Measurements from ENCODE around the gene COL4A6. TPM values are rescaled to one million over a fixed set of nuclear protein-coding genes. Genes with fewer than 3 reads are reported as not detected.
A peak's percentile ranks its signal among the peaks of the same experiment; 100 is the strongest.

COL4A6 gene
- total RNA-seq, 4 donors from 2014 or later: 0.27 to 1.5 (median 1.1) TPM

GRCh38 chrX:108250654-108251579, 187.3 kb downstream of the COL4A6 start:
- WGBS, 2 donors: 76 to 78% methylated on average over 3 to 5 of the region's 5 CpGs
- H3K4me1 ChIP-seq: no peaks in the 10 kb centered on the region
- intact Hi-C loops (cut with DNase I): no loop called here
- no peak overlapping the region for H3K4me3 ChIP-seq (replicated peaks in 1 of 3)
- no peaks in the 10 kb centered on the region for H3K27me3 ChIP-seq
- DNase-seq: no peak
- H3K36me3 ChIP-seq: no peaks in the 10 kb centered on the region
- H3K27ac ChIP-seq: no peak overlapping the region
- H3K9me3 ChIP-seq: no peaks in the 10 kb centered on the region
- TF ChIP-seq CTCF (IDR thresholded peaks at IDR 0.05) (no peak), POLR2A (IDR thresholded peaks at IDR 0.05) (no peak)

- WGBS, 2 donors: 87 to 95% methylated on average over 3 of the region's 3 CpGs
- no peaks in the 10 kb centered on the region for H3K9me3 ChIP-seq
- no peak overlapping the region for H3K27ac ChIP-seq
- H3K27me3 ChIP-seq: no peaks in the 10 kb centered on the region
- TF ChIP-seq POLR2A (IDR thresholded peaks at IDR 0.05): no peak
- H3K36me3 ChIP-seq: no peaks in the 10 kb centered on the region
- no peak overlapping the region for H3K4me3 ChIP-seq (replicated peaks in 1 of 3)
- no peak for DNase-seq
- no peaks in the 10 kb centered on the region for H3K4me1 ChIP-seq
- intact Hi-C loops (cut with DNase I): no loop called here
These were observed 191.8 kb downstream of the COL4A6 start for GRCh38 chrX:108246304-108246954.

GRCh38 chrX:108245462-108245861, 192.8 kb downstream of the COL4A6 start:
- H3K4me3 ChIP-seq (replicated peaks in 1 of 3): no peak overlapping the region
- no peaks in the 10 kb centered on the region for H3K9me3 ChIP-seq
- intact Hi-C loops (cut with DNase I): no loop called here
- WGBS, 2 donors: 57 to 100% methylated on average over 2 to 4 of the region's 6 CpGs
- no peaks in the 10 kb centered on the region for H3K4me1 ChIP-seq
- no peaks in the 10 kb centered on the region for H3K36me3 ChIP-seq
- TF ChIP-seq CTCF (IDR thresholded peaks at IDR 0.05) (no peak), POLR2A (IDR thresholded peaks at IDR 0.05) (no peak)
- no peak for DNase-seq
- no peak overlapping the region for H3K27ac ChIP-seq
- H3K27me3 ChIP-seq: no peaks in the 10 kb centered on the region

GRCh38 chrX:108235986-108236385, 202.2 kb downstream of the COL4A6 start:
- peak; percentile 11 to 17 for DNase-seq
- no peak overlapping the region for H3K4me3 ChIP-seq (replicated peaks in 1 of 3)
- 45 to 66% methylated on average over 4 of the region's 4 CpGs for WGBS, 2 donors
- no peak for TF ChIP-seq POLR2A (IDR thresholded peaks at IDR 0.05)
- TF ChIP-seq CTCF (IDR thresholded peaks at IDR 0.05): no peak
- no peaks in the 10 kb centered on the region for H3K36me3 ChIP-seq
- intact Hi-C loops (cut with DNase I): no loop called here
- no peaks in the 10 kb centered on the region for H3K27me3 ChIP-seq
- H3K27ac ChIP-seq: no peak overlapping the region
- H3K4me1 ChIP-seq: no peaks in the 10 kb centered on the region
- no peaks in the 10 kb centered on the region for H3K9me3 ChIP-seq

- intact Hi-C loops (cut with DNase I): no loop called here
- no peaks in the 10 kb centered on the region for H3K36me3 ChIP-seq
- no peak for TF ChIP-seq POLR2A (IDR thresholded peaks at IDR 0.05)
- TF ChIP-seq CTCF (IDR thresholded peaks at IDR 0.05): no peak
- no peak for DNase-seq
- H3K27me3 ChIP-seq: no peaks in the 10 kb centered on the region
- 88 to 100% methylated on average over 1 of the region's 1 CpG for WGBS, 2 donors
- no peak overlapping the region for H3K27ac ChIP-seq
- H3K9me3 ChIP-seq: no peaks in the 10 kb centered on the region
- H3K4me3 ChIP-seq (replicated peaks in 1 of 3): no peak overlapping the region
- no peaks in the 10 kb centered on the region for H3K4me1 ChIP-seq
These were observed 207.6 kb downstream of the COL4A6 start for GRCh38 chrX:108230574-108230973.

Data from thyroid gland (tissue), 4 donors.